Measurements from ENCODE around the gene ISCU. TPM values are rescaled to one million over a fixed set of nuclear protein-coding genes. Genes with fewer than 3 reads are reported as not detected.

Gene ISCU
- total RNA-seq, 1 experiment from 2014 or later, result 86.9 TPM

GRCh38 chr12:108547686-108548085 lies 14.7 kb upstream of the ISCU start:
- H3K4me1 ChIP-seq, result no peaks in the 10 kb centered on the region
- no TSS peak for BruUV-seq (replicated peaks)
- H3K4me3 ChIP-seq (ENCODE audit: low read depth, low read length), result no peak overlapping the region
- Mint-ChIP-seq H3K4me1 (ENCODE audit: low read depth, unreplicated experiment) (no peaks in the 10 kb centered on the region), H3K4me3 (ENCODE audit: unreplicated experiment) (no peak overlapping the region), H3K36me3 (ENCODE audit: insufficient read depth, unreplicated experiment) (peaks cover 70% of the 10 kb centered on the region), H3K27ac (ENCODE audit: unreplicated experiment) (no peak overlapping the region), H3K9me3 (ENCODE audit: unreplicated experiment) (no peaks in the 10 kb centered on the region), H3K27me3 (ENCODE audit: insufficient read depth, unreplicated experiment) (no peaks in the 10 kb centered on the region)
- no peak for TF ChIP-seq CTCF (IDR thresholded peaks at IDR 0.05; ENCODE audit: insufficient read depth in 1 of 2, low read depth in 1 of 2, low read length in 1 of 2, severe bottlenecking in 1 of 2, unreplicated experiment in 1 of 2)
- H3K36me3 ChIP-seq (ENCODE audit: control insufficient read depth, insufficient read depth, low read length), result 0 out of 2 replicates have a peak, but pooled peaks cover 2% of the 10 kb centered on the region
- DNase-seq, result no peak
- H3K9me3 ChIP-seq, result no peaks in the 10 kb centered on the region
- ChIA-PET POLR2A (no interaction called here), CTCF (no interaction called here)
- H3K27me3 ChIP-seq (replicated peaks; ENCODE audit: control insufficient read depth, insufficient read depth, low read length), result no peaks in the 10 kb centered on the region
- intact Hi-C loops (cut with micrococcal nuclease; ENCODE audit: unreplicated experiment), result no loop called here

- Mint-ChIP-seq H3K36me3 (ENCODE audit: insufficient read depth, unreplicated experiment) (peaks cover 56% of the 10 kb centered on the region), H3K9me3 (ENCODE audit: unreplicated experiment) (no peaks in the 10 kb centered on the region), H3K4me1 (ENCODE audit: low read depth, unreplicated experiment) (peaks cover 8% of the 10 kb centered on the region), H3K27ac (ENCODE audit: unreplicated experiment) (no peak overlapping the region), H3K27me3 (ENCODE audit: insufficient read depth, unreplicated experiment) (no peaks in the 10 kb centered on the region), H3K4me3 (ENCODE audit: unreplicated experiment) (no peak overlapping the region)
- Histone ChIP-seq H3K27me3 (replicated peaks; ENCODE audit: control insufficient read depth, insufficient read depth, low read length) (no peaks in the 10 kb centered on the region), H3K4me1 (no peaks in the 10 kb centered on the region), H3K36me3 (ENCODE audit: control insufficient read depth, insufficient read depth, low read length) (0 out of 2 replicates have a peak, but pooled peaks cover 2% of the 10 kb centered on the region), H3K9me3 (no peaks in the 10 kb centered on the region), H3K4me3 (ENCODE audit: low read depth, low read length) (no peak overlapping the region)
- ChIA-PET CTCF (no interaction called here), POLR2A (no interaction called here)
- no TSS peak for BruUV-seq (replicated peaks)
- no peak for TF ChIP-seq CTCF (IDR thresholded peaks at IDR 0.05; ENCODE audit: insufficient read depth in 1 of 2, low read depth in 1 of 2, low read length in 1 of 2, severe bottlenecking in 1 of 2, unreplicated experiment in 1 of 2)
- intact Hi-C loops (cut with micrococcal nuclease; ENCODE audit: unreplicated experiment), result no loop called here
- no peak for DNase-seq
Observed at GRCh38 chr12:108548954-108549521, 13.4 kb upstream of the ISCU start.

- H3K4me3 Mint-ChIP-seq (ENCODE audit: unreplicated experiment), result no peak overlapping the region
- no peak overlapping the region for H3K27ac Mint-ChIP-seq (ENCODE audit: unreplicated experiment)
- 0 out of 2 replicates have a peak, but pooled peaks cover 1% of the 10 kb centered on the region for H3K36me3 ChIP-seq (ENCODE audit: control insufficient read depth, insufficient read depth, low read length)
- no peaks in the 10 kb centered on the region for H3K4me1 ChIP-seq
- H3K4me3 ChIP-seq (ENCODE audit: low read depth, low read length), result no peak overlapping the region
- ChIA-PET POLR2A (no interaction called here), CTCF (no interaction called here)
- DNase-seq, result no peak
- intact Hi-C loops (cut with micrococcal nuclease; ENCODE audit: unreplicated experiment), result no loop called here
- peaks cover 36% of the 10 kb centered on the region for H3K36me3 Mint-ChIP-seq (ENCODE audit: insufficient read depth, unreplicated experiment)
- no peaks in the 10 kb centered on the region for H3K27me3 Mint-ChIP-seq (ENCODE audit: insufficient read depth, unreplicated experiment)
- no peaks in the 10 kb centered on the region for H3K9me3 Mint-ChIP-seq (ENCODE audit: unreplicated experiment)
- H3K9me3 ChIP-seq, result no peaks in the 10 kb centered on the region
- no peaks in the 10 kb centered on the region for H3K27me3 ChIP-seq (replicated peaks; ENCODE audit: control insufficient read depth, insufficient read depth, low read length)
- BruUV-seq (replicated peaks), result no TSS peak
- H3K4me1 Mint-ChIP-seq (ENCODE audit: low read depth, unreplicated experiment), result peaks cover 10% of the 10 kb centered on the region
- TF ChIP-seq CTCF (IDR thresholded peaks at IDR 0.05; ENCODE audit: insufficient read depth in 1 of 2, low read depth in 1 of 2, low read length in 1 of 2, severe bottlenecking in 1 of 2, unreplicated experiment in 1 of 2), result no peak
Observed at GRCh38 chr12:108551535-108551934, 10.9 kb upstream of the ISCU start.
